Memory B cell (primary cell): ENCODE results near the gene CRIP1.

Experiments
- ATAC-seq: fragments of 150-1000 bp; cut with Tn5 transposase; 2 replicates; pipeline ENCODE4 v1.10.0; 2021; ENCODE audit warnings: low read depth, mild to moderate bottlenecking, moderate library complexity
- DNase-seq, 2 donors: peaks; one replicate each; pipeline ENCODE4 v3.0.0; 2022; ENCODE audit warnings: low spot score in 2 of 2
- H3K27ac Mint-ChIP-seq: one replicate; pipeline ENCODE4 v1.8.0; 2022; ENCODE audit warnings: mild to moderate bottlenecking, moderate library complexity, mixed read lengths
- H3K27me3 Mint-ChIP-seq: one replicate; pipeline ENCODE4 v1.8.0; 2022; ENCODE audit warnings: mixed read lengths
- H3K36me3 Mint-ChIP-seq: one replicate; pipeline ENCODE4 v1.8.0; 2022; ENCODE audit warnings: mild to moderate bottlenecking, mixed read lengths
- H3K4me1 Mint-ChIP-seq: one replicate; pipeline ENCODE4 v1.8.0; 2022; ENCODE audit warnings: mixed read lengths
- H3K4me3 Mint-ChIP-seq: one replicate; pipeline ENCODE4 v1.8.0; 2022; ENCODE audit warnings: mild to moderate bottlenecking, moderate library complexity, mixed read lengths
- H3K9me3 Mint-ChIP-seq: one replicate; pipeline ENCODE4 v1.8.0; 2022; ENCODE audit warnings: mixed read lengths

The CRIP1 gene

DNA sequence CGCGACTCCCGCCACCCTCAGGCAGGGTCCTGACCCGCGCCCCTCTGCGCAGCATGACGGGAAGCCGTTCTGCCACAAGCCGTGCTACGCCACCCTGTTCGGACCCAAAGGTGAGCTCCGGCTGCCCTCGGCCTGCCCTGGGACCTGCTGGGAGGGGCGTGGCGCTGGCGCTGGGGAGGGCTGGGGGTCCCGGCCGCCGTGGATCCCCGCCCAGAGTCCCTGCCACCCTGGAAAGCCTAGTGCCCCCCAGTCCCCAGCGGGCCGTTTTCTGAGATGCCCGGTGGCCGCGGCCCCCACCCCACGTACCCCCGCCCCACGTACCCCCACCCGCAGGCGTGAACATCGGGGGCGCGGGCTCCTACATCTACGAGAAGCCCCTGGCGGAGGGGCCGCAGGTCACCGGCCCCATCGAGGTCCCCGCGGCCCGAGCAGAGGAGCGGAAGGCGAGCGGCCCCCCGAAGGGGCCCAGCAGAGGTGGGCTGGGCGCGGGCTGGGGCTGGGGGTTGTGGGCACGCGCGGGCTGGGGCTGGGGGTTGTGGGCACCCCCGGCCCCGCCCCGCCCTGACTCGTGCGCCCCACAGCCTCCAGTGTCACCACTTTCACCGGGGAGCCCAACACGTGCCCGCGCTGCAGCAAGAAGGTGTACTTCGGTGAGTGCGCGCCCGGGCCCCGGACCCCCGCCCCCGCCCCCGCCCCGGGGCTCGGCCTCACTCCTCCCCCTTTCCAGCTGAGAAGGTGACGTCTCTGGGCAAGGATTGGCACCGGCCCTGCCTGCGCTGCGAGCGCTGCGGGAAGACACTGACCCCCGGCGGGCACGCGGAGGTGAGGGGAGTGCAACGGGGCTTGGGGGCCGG lies 8.1 kb upstream of the CRIP1 start:
- no peaks in the 10 kb centered on the region for H3K27me3 Mint-ChIP-seq

DNA sequence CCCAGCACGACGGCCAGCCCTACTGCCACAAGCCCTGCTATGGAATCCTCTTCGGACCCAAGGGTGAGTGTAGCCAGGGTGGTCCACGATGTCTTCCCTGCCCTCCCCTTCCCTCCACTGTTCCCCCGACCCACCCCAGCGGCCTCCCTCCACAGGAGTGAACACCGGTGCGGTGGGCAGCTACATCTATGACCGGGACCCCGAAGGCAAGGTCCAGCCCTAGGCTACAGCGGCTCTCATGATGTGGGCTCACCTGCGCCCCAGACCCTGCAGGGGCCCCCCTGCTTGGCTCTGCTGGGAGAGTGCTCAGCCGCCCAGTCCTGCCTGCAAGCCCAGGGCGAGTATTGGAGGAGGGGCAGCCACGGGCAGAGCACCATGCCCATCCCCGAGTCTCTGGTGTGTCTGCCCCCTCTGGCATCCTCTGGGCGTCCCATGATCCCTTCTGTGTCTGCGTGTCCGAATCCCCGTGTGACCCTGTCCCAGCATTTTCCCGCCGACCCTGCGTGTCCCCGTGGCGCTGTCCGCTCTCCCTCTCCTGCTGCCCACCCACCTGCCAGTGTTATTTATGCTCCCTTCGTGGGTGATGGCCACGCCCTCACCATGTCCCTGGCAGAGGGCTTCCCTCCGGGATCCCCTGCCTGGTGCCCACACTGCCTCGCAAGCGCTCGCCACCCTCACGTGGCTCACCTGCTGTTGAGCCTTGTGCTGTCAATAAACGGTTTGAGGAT lies 7.1 kb upstream of the CRIP1 start:
- H3K36me3 Mint-ChIP-seq: peaks cover 6% of the 10 kb centered on the region
- peak overlapping the region; percentile 77 for H3K4me3 Mint-ChIP-seq
- H3K9me3 Mint-ChIP-seq: peaks cover 3% of the 10 kb centered on the region
- ATAC-seq (no peak), DNase-seq (peak in 1 of 2 donors; percentile 48)
- peak overlapping the region; percentile 99 for H3K27ac Mint-ChIP-seq
- peaks cover 41% of the 10 kb centered on the region for H3K4me1 Mint-ChIP-seq
- no peaks in the 10 kb centered on the region for H3K27me3 Mint-ChIP-seq

More for the DNA sequence above, 8.1 kb upstream of the CRIP1 start:
- Mint-ChIP-seq H3K36me3 (peaks cover 6% of the 10 kb centered on the region), H3K27ac (peak overlapping the region; percentile 99), H3K4me1 (peaks cover 36% of the 10 kb centered on the region), H3K4me3 (peak overlapping the region; percentile 21), H3K9me3 (peaks cover 3% of the 10 kb centered on the region)
- DNase-seq (peak in 1 of 2 donors; percentile 25), ATAC-seq (no peak)

DNA sequence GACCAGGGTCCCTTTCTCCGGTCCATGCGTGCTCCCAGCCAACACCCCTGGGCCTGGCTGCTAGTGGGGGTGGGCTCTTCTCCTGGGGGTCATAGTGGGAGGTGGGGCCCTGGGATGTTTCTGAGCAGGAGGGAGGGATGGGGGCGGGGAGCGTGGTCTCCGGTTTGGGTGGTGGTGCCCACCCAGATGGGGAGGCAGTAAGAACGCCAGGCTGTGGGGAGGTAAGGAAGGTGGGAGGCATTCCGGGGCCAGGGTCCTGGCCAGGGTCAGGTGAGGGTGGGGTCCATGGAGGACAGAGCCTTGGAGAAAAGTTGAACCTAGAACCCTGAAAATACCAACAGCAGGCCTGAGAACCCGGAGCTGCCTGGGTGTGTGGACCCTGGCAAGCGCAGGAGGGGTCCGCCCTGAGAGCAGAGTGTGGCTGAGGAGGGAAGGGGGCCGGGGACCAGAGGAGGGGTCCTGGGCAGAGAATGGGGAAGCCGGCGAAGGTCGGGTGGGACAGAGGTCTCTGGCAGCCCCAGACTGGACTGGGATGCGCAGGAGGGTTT lies 6.4 kb upstream of the CRIP1 start:
- Mint-ChIP-seq H3K4me3 (peak overlapping the region; percentile 1), H3K27me3 (no peaks in the 10 kb centered on the region), H3K4me1 (peaks cover 44% of the 10 kb centered on the region), H3K9me3 (peaks cover 3% of the 10 kb centered on the region), H3K36me3 (peaks cover 6% of the 10 kb centered on the region), H3K27ac (peak overlapping the region; percentile 99)
- ATAC-seq: no peak
- peak in 1 of 2 donors; percentile 24 for DNase-seq

DNA sequence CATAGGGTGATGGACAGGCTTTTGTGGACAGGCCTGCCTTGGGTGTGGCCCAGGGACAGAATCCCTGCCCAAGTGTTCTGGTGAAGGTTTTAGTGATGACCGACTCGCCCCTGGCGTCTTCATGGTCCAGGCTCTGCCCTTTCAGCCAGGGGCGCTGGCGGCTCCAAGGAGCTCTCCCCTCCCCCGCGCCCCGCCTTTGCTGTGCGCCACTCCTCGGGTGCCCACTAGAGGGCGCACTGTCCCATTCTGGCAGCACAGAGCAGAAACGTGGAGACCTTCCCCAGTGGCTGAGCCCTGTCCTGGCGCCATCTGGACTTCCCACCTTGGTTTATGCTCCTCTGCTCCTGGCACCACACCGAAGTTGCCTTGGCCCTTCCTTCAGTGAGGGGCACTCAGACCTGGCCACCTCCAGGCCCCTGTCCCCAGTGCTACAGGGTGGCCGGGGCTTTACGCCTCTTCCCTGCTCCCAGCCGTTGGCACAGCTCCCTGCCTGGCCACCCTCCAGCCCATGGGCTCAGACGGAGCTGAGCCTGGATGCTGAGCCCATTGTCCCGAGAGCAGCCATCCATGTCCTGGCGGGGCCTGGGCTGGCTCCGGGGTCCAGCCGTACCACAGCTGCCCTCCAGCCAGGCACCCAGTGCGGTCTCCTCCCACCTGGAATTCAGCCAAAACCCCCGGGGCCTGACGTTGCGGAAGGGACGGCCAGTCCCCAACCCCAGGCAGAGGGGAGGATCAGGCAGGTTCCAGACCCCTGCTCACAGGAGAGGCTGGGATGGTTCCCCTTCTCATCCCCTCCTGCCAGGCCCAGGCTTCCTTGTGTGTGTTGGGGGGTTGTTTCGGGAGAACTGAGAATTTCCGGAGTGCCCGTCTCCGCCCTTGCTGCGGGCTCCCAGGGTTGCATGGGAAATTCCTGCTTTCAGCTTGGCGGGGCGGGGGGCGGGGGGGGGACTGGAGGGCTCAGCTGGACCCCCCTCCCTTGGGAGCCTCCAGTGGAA lies 5.6 kb upstream of the CRIP1 start:
- H3K27me3 Mint-ChIP-seq: no peaks in the 10 kb centered on the region
- H3K4me3 Mint-ChIP-seq: peak overlapping the region; percentile 56
- peak overlapping the region; percentile 99 for H3K27ac Mint-ChIP-seq
- DNase-seq (peak; percentile 99), ATAC-seq (peak; percentile 43)
- H3K9me3 Mint-ChIP-seq: peaks cover 3% of the 10 kb centered on the region
- peaks cover 49% of the 10 kb centered on the region for H3K4me1 Mint-ChIP-seq
- H3K36me3 Mint-ChIP-seq: peaks cover 6% of the 10 kb centered on the region

DNA sequence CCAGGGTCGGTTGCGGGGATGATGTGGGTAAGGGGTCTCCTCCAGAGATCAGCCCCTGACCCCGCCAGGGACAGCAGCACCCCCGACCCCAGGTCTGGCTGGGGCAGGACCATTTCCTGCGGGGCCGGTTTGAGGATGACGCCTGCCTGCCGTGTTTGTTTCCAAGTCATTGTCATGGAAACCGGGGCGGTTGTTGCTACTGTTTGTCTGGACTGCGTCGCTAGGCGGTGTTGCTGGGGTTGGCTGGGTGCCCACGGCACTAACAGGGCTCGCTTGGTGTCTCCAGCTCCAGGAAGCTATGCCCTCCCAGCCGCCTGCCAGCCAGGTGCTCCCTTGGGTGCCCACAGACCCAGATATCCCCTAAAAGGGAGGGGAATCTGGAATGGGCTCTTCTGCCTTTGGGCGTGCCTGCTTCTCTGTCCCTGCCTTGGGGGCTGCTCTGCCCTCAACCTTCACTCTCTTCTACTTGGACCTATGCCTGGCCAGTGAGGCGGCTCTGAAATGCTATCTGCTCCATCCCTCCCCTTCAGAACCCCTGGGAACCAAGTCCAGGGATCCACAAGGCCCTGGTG lies 4.7 kb upstream of the CRIP1 start:
- ATAC-seq (peak; percentile 61), DNase-seq (peak; percentile 89 to 94)
- Mint-ChIP-seq H3K9me3 (peaks cover 3% of the 10 kb centered on the region), H3K27ac (peak overlapping the region; percentile 99), H3K36me3 (peaks cover 6% of the 10 kb centered on the region), H3K4me3 (peak overlapping the region; percentile 75), H3K27me3 (no peaks in the 10 kb centered on the region), H3K4me1 (peaks cover 49% of the 10 kb centered on the region)

DNA sequence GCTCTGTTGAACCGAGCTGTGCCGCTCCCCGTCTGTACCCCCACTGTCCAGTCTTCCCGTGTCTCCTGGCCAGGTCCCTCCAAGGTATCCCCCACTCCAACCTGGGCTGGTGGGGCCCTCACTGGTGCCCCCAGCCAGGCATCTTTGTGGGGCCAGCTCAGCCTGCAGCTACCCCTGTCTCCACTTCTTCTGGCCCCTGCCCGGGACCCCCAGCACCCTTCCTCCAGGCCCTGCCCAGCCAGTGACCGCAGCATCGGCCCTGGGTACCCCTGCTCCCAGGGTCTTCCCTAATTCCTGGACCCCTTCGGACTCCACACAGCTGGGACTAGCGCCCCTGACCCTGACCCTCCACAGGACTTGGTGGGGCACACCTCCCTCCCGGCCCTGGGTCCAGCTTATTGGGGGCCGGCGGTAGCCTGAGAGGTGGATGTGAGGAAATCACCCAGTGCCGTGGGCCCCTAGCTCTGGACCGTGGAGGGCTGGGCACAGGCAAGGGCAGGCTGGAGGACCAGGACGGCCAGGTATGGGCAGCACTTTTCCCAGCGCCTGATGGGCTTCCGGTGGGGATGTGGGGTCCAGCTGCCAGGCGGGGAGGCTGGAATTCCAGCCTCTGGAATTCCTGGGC lies 4.1 kb upstream of the CRIP1 start:
- H3K4me1 Mint-ChIP-seq: peaks cover 43% of the 10 kb centered on the region
- H3K27ac Mint-ChIP-seq: peak overlapping the region; percentile 99
- ATAC-seq: no peak
- H3K9me3 Mint-ChIP-seq: no peaks in the 10 kb centered on the region
- peak in 1 of 2 donors; percentile 44 for DNase-seq
- no peak overlapping the region for H3K4me3 Mint-ChIP-seq
- H3K36me3 Mint-ChIP-seq: peaks cover 2% of the 10 kb centered on the region
- H3K27me3 Mint-ChIP-seq: no peaks in the 10 kb centered on the region

DNA sequence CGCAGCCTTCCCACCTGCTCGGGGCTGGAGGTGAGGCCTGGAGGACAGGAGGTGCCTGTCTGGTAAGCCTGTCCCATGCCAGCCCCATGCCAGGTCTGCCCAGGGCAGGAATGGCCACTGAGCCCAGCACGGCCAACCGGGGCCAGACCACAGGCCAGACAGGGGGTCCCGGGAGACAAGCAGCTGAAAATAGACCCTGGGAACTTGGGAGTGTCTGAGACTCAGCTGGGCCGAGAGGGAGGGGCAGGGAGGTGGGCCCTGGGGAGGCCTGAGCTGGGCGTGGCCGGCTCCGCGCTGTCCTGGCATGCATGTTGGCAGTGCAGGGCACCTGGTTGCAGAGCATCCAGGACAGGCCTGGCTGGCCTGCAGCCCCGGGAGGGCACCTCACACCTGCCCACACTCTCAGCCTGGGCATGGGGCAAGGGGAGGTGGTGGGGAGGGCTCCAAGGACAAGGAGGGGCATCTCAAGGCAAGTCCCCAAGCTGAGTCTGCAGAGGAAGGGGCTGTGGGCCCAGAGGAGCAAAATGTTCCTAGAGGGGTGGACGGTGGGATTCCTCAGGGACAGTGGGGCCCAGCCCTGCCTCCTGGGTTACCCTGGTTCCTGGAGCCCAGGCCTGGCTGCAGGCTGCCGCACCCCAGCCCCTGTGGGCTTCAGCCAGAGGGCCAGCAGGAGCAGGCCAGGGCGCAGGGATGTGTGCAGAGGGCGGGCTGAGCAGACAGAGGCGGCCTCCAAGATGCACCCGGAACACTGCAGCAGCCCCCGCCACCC lies 3.2 kb upstream of the CRIP1 start:
- H3K9me3 Mint-ChIP-seq: no peaks in the 10 kb centered on the region
- ATAC-seq (no peak), DNase-seq (peak in 1 of 2 donors; percentile 36)
- no peak overlapping the region for H3K4me3 Mint-ChIP-seq
- H3K27me3 Mint-ChIP-seq: no peaks in the 10 kb centered on the region
- H3K4me1 Mint-ChIP-seq: peaks cover 44% of the 10 kb centered on the region
- H3K36me3 Mint-ChIP-seq: peaks cover 2% of the 10 kb centered on the region
- peak overlapping the region; percentile 99 for H3K27ac Mint-ChIP-seq

DNA sequence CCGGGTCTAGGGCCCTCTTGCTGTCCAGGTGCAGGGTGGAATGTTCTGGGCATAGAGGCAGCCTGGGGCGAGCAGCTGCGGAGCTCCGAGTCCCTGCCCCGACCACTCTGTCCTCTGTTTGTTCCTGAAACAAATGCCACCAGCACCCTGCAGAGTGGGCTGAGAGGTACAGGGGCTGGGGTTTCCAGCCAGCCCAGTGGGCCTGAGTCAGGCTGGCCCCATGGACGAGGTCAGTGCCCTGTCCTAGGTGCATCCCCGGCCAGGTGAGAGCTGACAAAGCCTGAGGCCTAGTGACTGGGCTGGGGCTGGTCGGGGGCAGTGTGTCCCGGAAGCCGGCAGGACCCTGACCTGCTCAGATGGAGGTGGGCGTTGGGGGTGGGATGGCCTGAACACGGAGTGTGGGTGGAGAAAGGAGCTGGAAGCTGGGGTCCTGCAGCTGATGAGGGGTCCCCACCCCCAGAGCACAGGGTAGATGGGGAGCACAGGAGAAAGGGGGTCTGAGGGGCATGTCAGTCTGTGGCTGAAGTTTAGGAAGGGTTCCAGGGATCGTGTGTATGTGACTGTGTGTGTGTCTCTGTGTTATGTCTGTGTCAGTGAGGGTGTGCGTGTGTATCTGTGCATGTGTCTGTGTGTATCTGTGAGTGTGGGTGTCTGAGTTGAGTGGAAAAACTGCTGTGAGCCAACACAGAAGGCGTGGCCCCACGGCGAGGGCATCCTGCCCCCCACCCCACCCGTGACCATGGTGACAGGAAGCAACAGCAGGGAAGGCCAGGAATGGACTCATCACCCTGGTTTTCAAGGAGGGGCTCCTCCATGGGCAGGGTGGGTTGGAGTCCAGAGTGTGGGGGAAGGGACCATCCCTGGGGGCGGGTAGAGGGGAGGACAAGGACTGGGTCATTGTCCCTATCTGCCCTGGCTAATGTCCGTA lies 2.4 kb upstream of the CRIP1 start:
- ATAC-seq (no peak), DNase-seq (peak in 1 of 2 donors; percentile 43)
- Mint-ChIP-seq H3K4me1 (peaks cover 47% of the 10 kb centered on the region), H3K27ac (peak overlapping the region; percentile 99), H3K36me3 (peaks cover 3% of the 10 kb centered on the region), H3K27me3 (no peaks in the 10 kb centered on the region), H3K9me3 (no peaks in the 10 kb centered on the region), H3K4me3 (peak overlapping the region; percentile 30)

DNA sequence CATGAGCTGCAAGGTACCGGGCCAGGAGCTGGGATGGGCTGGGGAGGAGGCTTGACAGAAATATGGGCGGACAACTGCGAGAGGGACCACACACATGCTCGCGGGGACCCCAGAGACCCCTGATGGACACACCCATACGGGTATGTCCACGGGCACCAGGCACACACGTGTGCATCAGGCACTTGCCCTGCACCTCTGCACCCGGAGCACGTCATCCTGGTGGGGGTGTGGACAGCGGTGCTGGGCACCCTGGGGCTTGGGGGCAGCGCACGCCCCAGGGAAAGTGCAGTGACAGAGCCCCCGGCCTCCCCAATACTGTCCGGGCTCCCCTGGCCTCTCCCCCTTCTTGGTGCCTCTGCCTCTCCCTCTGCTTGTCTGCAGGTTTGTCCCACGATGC lies 1.7 kb upstream of the CRIP1 start:
- Mint-ChIP-seq H3K4me1 (peaks cover 48% of the 10 kb centered on the region), H3K27ac (peak overlapping the region; percentile 99), H3K4me3 (no peak overlapping the region), H3K36me3 (peaks cover 1% of the 10 kb centered on the region), H3K27me3 (no peaks in the 10 kb centered on the region), H3K9me3 (no peaks in the 10 kb centered on the region)
- ATAC-seq (no peak), DNase-seq (no peak)

DNA sequence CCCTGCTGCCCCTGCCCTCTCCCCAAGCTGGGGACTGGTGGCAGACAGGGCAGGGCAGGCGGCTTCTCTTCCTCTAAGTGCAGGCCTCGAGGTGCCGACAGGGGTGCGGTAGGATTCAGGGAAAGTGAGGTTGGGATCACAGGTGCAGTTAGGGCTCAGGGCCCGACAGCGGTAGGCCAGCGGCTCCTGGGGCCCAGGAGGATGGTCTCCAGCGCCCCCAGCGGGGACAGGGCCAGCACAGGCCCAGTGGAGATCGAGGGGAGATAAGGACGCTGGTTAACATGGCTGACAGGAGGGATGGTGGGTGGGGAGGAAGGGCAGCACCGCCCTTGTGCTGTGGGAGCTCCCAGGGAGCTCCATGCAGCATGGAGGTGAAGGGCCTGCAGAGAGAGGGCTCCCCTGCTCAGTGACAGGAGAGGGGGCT lies 935 bp upstream of the CRIP1 start:
- no peak for ATAC-seq
- peak overlapping the region; percentile 99 for H3K27ac Mint-ChIP-seq
- H3K4me3 Mint-ChIP-seq: peak overlapping the region; percentile 63
- no peaks in the 10 kb centered on the region for H3K27me3 Mint-ChIP-seq
- no peaks in the 10 kb centered on the region for H3K9me3 Mint-ChIP-seq
- peak in 1 of 2 donors; percentile 55 for DNase-seq
- peaks cover 41% of the 10 kb centered on the region for H3K4me1 Mint-ChIP-seq
- H3K36me3 Mint-ChIP-seq: peaks cover 1% of the 10 kb centered on the region

DNA sequence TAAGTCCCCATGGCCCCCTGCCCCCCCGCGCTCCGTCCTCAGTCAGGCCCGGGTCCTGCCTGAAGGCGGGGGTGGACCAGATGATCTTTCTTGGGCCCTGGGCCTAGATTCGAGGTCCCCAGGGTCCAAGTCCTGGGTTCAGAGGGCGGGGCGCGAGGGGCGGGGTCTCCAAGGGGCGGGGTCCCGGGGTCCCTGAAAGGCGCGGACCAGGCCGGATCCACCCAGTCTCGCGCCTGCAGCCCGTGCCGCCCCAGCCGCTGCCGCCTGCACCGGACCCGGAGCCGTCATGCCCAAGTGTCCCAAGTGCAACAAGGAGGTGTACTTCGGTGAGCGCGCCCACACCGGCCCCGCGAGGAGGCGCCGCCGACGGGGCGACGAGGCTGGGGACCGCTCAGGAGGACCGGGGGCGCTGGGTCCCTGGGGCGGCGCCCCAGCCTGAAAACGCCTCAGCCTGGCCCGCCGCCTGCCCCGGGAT lies 325 bp downstream of the CRIP1 start:
- ATAC-seq (peak; percentile 2), DNase-seq (peak; percentile 79 to 82)
- Mint-ChIP-seq H3K4me3 (peak overlapping the region; percentile 89), H3K4me1 (peaks cover 38% of the 10 kb centered on the region), H3K27me3 (no peaks in the 10 kb centered on the region), H3K27ac (peak overlapping the region; percentile 99), H3K9me3 (no peaks in the 10 kb centered on the region), H3K36me3 (peaks cover 1% of the 10 kb centered on the region)
